Endothelial cell of umbilical vein (primary cell): Measurements from ENCODE around the gene JARID2. TPM values are rescaled to one million over a fixed set of nuclear protein-coding genes. Genes with fewer than 3 reads are reported as not detected.

Source experiments
- BruUV-seq: library from RNA; stranded (reverse); fragments of 400-500 nt; replicated peaks from 2 replicates; lab custom pipeline; 2021; lab: Mats Ljungman, UMichigan
- CTCF ChIA-PET: fragments of 300-600, 350-600 bp; sonication (Branson Sonifier 250); formaldehyde crosslinking; loops from one replicate; lab custom pipeline; 2021; ENCODE audit warnings: antibody characterized with exemption, inconsistent platforms; lab: Charles Lee
- POLR2A ChIA-PET: fragments of 300-600, 350-600 bp; sonication (Branson Sonifier 250); formaldehyde crosslinking; loops from one replicate; lab custom pipeline; 2021; ENCODE audit warnings: antibody characterized with exemption, inconsistent platforms; lab: Charles Lee
- DNase-seq: peaks from one replicate; pipeline ENCODE4 v3.0.0-alpha.2; 2011; ENCODE audit warnings: low read depth, low spot score
- FAIRE-seq: peaks from 2 replicates; lab custom pipeline; 2011; peaks lifted over from hg19 to GRCh38; lab: Jason Lieb, UNC
- H2AFZ ChIP-seq: 2 replicates; pipeline ENCODE4 v1.6.0; 2012; ENCODE audit warnings: low read depth, low read length, control low read depth, inconsistent platforms
- H3K27ac ChIP-seq: 2 replicates; pipeline ENCODE4 v1.5.1; 2011; ENCODE audit warnings: low read depth, mild to moderate bottlenecking, control low read depth, low read length, moderate library complexity; ENCODE audit not compliant: insufficient read depth
- H3K27me3 ChIP-seq, 2 experiments: 2 replicates each; pipeline versions ENCODE4 v1.6.0 to v1.6.1; 2011; ENCODE audit warnings: low read length in 2 of 2, mixed read lengths in 1 of 2; ENCODE audit not compliant: control insufficient read depth in 2 of 2, insufficient read depth in 2 of 2
- H3K36me3 ChIP-seq, 2 experiments: 2 replicates in 1 of 2; 3 replicates in 1 of 2; pipeline ENCODE4 v1.5.1; 2011; ENCODE audit warnings: low read length in 2 of 2, mild to moderate bottlenecking in 1 of 2, moderate library complexity in 1 of 2; ENCODE audit not compliant: control insufficient read depth in 2 of 2, insufficient read depth in 2 of 2; ENCODE audit errors: extremely low read depth in 1 of 2
- H3K4me1 ChIP-seq: 3 replicates; pipeline ENCODE4 v1.5.1; 2011; ENCODE audit warnings: mild to moderate bottlenecking, low read length; ENCODE audit not compliant: control insufficient read depth, insufficient read depth; ENCODE audit errors: extremely low read depth
- H3K4me2 ChIP-seq: 2 replicates; pipeline ENCODE4 v1.6.1; 2011; ENCODE audit warnings: low read length, control low read depth, mixed read lengths; ENCODE audit not compliant: insufficient read depth
- H3K4me3 ChIP-seq, 3 experiments: fragments of 200-600 bp in 1 of 3; sonication (generic), shearing (Covaris generic) in 1 of 3; replicated peaks in 1 of 3; 2 replicates each; pipeline ENCODE4 v1.5.1; 2011 to 2016; ENCODE audit warnings: control low read depth in 3 of 3, low read length in 3 of 3, mild to moderate bottlenecking in 2 of 3, inconsistent platforms in 1 of 3, low read depth in 1 of 3, moderate library complexity in 1 of 3; ENCODE audit not compliant: insufficient read depth in 1 of 3
- H3K79me2 ChIP-seq: 2 replicates; pipeline ENCODE4 v1.6.0; 2012; ENCODE audit warnings: low read length, inconsistent platforms; ENCODE audit not compliant: control insufficient read depth, insufficient read depth
- H3K9ac ChIP-seq: replicated peaks from 2 replicates; pipeline ENCODE3; 2011; ENCODE audit warnings: low read length, control low read depth; ENCODE audit not compliant: insufficient read depth; ENCODE audit errors: extremely low read depth
- H3K9me1 ChIP-seq: replicated peaks from 3 replicates; pipeline ENCODE4 v1.6.0; 2011; ENCODE audit warnings: mild to moderate bottlenecking, low read length; ENCODE audit not compliant: control insufficient read depth, insufficient read depth; ENCODE audit errors: extremely low read depth
- H3K9me3 ChIP-seq: replicated peaks from 2 replicates; pipeline ENCODE4 v1.5.1; 2012; ENCODE audit warnings: low read length, inconsistent platforms; ENCODE audit not compliant: control insufficient read depth, insufficient read depth
- H4K20me1 ChIP-seq: replicated peaks from 2 replicates; pipeline ENCODE3; 2011; ENCODE audit warnings: mild to moderate bottlenecking, low read length; ENCODE audit not compliant: control insufficient read depth, insufficient read depth; ENCODE audit errors: extremely low read depth
- CTCF ChIP-seq, 2 donors: IDR thresholded peaks; 1 replicate in 1 of 2; 2 replicates in 1 of 2; pipeline ENCODE4 v1.5.1; 2011; ENCODE audit warnings: low read length in 2 of 2, mild to moderate bottlenecking in 2 of 2, moderate library complexity in 2 of 2, control low read depth in 1 of 2, inconsistent platforms in 1 of 2, low read depth in 1 of 2; ENCODE audit not compliant: insufficient read depth in 1 of 2; ENCODE audit errors: extremely low read depth in 1 of 2
- EZH2 ChIP-seq: IDR thresholded peaks from 2 replicates; pipeline ENCODE4 v1.6.1; 2012; ENCODE audit warnings: borderline replicate concordance, low read depth, mild to moderate bottlenecking, moderate library complexity, low read length, inconsistent platforms; ENCODE audit not compliant: severe bottlenecking
- FOS ChIP-seq: IDR thresholded peaks from 2 replicates; pipeline ENCODE4 v1.6.1; 2011; ENCODE audit warnings: mild to moderate bottlenecking, low read length, moderate library complexity, borderline replicate concordance; ENCODE audit not compliant: insufficient read depth
- GATA2 ChIP-seq: IDR thresholded peaks from 2 replicates; pipeline ENCODE4 v1.7.0; 2011; ENCODE audit warnings: low read depth, mild to moderate bottlenecking, moderate library complexity, mixed read lengths, low read length; ENCODE audit not compliant: insufficient read length, insufficient read depth
- JUN ChIP-seq: IDR thresholded peaks from 2 replicates; pipeline ENCODE4 v1.6.1; 2011; ENCODE audit warnings: borderline replicate concordance, low read depth; ENCODE audit not compliant: insufficient read length, insufficient read depth
- MYC ChIP-seq: IDR thresholded peaks from one replicate; pipeline ENCODE4 v1.6.1; 2011; ENCODE audit warnings: mild to moderate bottlenecking, low read depth, low read length
- POLR2A ChIP-seq: IDR thresholded peaks from 2 replicates; pipeline ENCODE4 v1.6.1; 2012; ENCODE audit warnings: low read depth, mild to moderate bottlenecking, control low read depth, low read length
- POLR2AphosphoS5 ChIP-seq: IDR thresholded peaks from 2 replicates; pipeline ENCODE4 v1.6.1; 2012; ENCODE audit warnings: low read depth, mild to moderate bottlenecking, control low read depth, low read length, moderate library complexity; ENCODE audit not compliant: insufficient read depth
- dilution Hi-C: fragments of 300-500 bp; cut with MboI; formaldehyde crosslinking; loops from one replicate; pipeline ENCODE4 v1.15.0; 2019; ENCODE audit warnings: low sequenced_read_pairs; ENCODE audit not compliant: extremely low pct_ligation_motif_present
- intact Hi-C: fragments of 100-400 bp; cut with micrococcal nuclease; formaldehyde crosslinking; loops from one replicate; pipeline ENCODE4 v1.10.0; 2022
- polyA plus RNA-seq, 4 experiments: library from polyadenylated mRNA; depleted of rRNA in 3 of 4; stranded (reverse) in 3 of 4; unstranded in 1 of 4; fragments of >200 nt; gene quantifications; 2 replicates each; pipeline versions ENCODE4 v1.2.1 to v1.2.3, GENCODE V29; 2011 to 2012; ENCODE audit warnings: missing spikeins in 1 of 4
- total RNA-seq: library from RNA; stranded (reverse); gene quantifications from 2 replicates; pipeline ENCODE4 v1.2.3, GENCODE V29; 2021
- TF ChIP-seq, protein P1 (sequence below): IDR thresholded peaks from 2 replicates; pipeline ENCODE4 v1.6.1; 2011; ENCODE audit not compliant: insufficient read depth, insufficient read length

JARID2 gene
- total and polyA plus RNA-seq, 2 donors (not counting 3 experiments of a cell fraction or from before 2014, with no cell fraction given), result 2.9 to 10.6 TPM

DNA sequence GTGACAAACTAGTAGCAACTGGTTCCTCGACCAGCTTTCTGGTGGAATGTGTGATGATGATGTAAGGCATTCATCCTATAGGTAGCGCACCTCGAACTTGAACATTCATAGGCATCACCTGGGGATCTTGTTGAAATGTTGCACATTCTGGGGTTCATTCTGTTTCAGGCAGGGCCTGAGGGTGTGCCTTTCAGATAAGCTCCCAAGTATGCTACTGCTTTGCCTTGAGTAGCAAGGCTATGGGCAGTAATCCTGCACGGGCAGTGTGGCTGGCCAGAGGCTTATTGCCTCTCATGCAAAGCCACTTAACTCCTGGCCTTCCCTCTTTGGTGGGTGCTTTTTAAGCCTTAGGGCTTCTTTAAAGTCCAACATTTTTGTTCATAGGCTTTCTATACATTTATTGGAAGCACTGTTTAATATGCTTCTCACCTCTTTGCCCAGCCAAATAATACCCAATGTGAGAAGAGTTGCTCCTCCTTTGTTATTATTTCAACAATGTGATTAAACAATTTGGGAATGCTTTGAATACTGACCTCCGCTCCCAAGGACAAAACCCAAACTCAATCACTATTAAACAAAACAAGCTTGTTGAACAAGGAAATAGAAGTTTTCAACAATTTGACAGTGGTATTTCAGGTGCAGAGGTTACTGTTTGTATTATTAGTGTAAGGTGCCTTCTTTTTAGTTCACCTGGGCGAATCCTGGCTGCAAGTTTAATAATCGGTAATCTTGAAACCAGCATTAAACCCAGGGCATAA lies 57.5 kb downstream of the JARID2 start:
- peaks cover 2% of the 10 kb centered on the region for H3K79me2 ChIP-seq
- H4K20me1 ChIP-seq, result no peaks in the 10 kb centered on the region
- H2AFZ ChIP-seq, result no peak overlapping the region
- no TSS peak for BruUV-seq
- DNase-seq (no peak), FAIRE-seq (no peak)
- H3K9me1 ChIP-seq, result no peaks in the 10 kb centered on the region
- H3K9ac ChIP-seq, result no peak overlapping the region
- no peak for TF ChIP-seq MYC
- TF ChIP-seq GATA2, result no peak
- TF ChIP-seq POLR2AphosphoS5, result no peak
- TF ChIP-seq CTCF (IDR thresholded peaks at IDR 0.05; ENCODE audit: extremely low read depth in 1 of 2, insufficient read depth in 1 of 2, low read depth in 1 of 2, low read length in 2 of 2), result no peak
- TF ChIP-seq FOS, result no peak
- no peak for TF ChIP-seq POLR2A
- TF ChIP-seq JUN, result no peak
- no peak for TF ChIP-seq EZH2
- TF ChIP-seq, protein P1, sequence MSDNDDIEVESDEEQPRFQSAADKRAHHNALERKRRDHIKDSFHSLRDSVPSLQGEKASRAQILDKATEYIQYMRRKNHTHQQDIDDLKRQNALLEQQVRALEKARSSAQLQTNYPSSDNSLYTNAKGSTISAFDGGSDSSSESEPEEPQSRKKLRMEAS, result no peak
- no peaks in the 10 kb centered on the region for H3K9me3 ChIP-seq
- POLR2A ChIA-PET, result no interaction called here
- no peak overlapping the region for H3K4me3 ChIP-seq
- H3K4me2 ChIP-seq, result no peak overlapping the region
- H3K4me1 ChIP-seq, result peaks cover 14% of the 10 kb centered on the region
- dilution Hi-C loops, result no loop called here
- H3K36me3 ChIP-seq, result no peaks in the 10 kb centered on the region
- no peaks in the 10 kb centered on the region for H3K27me3 ChIP-seq
- no peak overlapping the region for H3K27ac ChIP-seq
- CTCF ChIA-PET, result no interaction called here
- intact Hi-C loops, result no loop called here
